HG02610 (cell line): ENCODE measurements around the gene EXOC7.

ENCODE experiments used
- ATAC-seq: cut with Tn5 transposase; IDR thresholded peaks from one replicate; pipeline ENCODE4 v1.9.1; 2021; ENCODE audit warnings: mild to moderate bottlenecking, moderate library complexity; ENCODE audit not compliant: unreplicated experiment

EXOC7 gene

DNA sequence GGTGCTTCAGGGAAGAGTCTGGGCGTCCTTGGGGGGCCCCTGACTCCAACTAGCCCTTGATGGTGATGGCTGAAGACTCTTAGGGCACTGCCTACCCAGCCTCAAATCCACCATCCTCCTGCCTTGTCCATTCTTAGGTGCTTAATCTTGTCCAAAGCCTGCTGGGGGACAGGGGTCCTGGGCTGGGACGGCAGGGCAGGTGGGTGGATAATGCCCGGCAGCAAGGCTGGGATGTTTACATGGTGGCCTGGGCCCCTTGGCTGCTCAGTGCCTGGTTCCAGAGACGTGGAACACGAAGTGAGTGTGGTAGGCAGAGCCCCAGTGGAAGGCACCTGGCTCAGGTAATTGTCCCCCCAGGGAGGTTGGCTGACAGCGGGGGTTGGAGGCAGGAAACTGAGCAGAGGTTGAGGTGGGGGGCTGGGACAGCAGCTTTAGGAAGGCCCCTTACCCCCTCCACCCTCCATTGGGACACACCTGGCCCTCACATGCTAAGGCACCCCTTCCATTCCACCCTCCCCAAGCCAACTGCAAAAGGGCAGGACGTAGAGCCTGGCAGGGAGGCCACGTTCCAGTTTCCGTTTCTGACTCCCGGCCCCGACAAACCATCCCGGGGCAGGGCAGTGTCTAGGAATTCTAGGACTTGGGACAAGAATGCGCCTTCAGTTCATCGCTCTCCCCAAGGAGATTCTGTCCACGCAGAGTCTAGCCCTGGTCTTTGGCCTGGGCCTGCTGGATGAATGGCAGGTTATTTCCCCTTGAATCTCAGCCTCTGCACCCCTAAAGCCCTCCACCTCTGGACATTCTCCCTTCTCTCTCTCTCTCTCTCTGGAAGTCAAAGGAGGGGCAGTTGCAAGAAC lies 35.5 kb upstream of the EXOC7 start:
- no peak for ATAC-seq

- no peak for ATAC-seq
Measured at GRCh38 chr17:76138234-76138895, 34.8 kb upstream of the EXOC7 start.

- ATAC-seq = no peak
Measured at GRCh38 chr17:76137351-76138233, 34.0 kb upstream of the EXOC7 start.

- ATAC-seq = no peak
Measured at GRCh38 chr17:76137001-76137350, 33.4 kb upstream of the EXOC7 start.

DNA sequence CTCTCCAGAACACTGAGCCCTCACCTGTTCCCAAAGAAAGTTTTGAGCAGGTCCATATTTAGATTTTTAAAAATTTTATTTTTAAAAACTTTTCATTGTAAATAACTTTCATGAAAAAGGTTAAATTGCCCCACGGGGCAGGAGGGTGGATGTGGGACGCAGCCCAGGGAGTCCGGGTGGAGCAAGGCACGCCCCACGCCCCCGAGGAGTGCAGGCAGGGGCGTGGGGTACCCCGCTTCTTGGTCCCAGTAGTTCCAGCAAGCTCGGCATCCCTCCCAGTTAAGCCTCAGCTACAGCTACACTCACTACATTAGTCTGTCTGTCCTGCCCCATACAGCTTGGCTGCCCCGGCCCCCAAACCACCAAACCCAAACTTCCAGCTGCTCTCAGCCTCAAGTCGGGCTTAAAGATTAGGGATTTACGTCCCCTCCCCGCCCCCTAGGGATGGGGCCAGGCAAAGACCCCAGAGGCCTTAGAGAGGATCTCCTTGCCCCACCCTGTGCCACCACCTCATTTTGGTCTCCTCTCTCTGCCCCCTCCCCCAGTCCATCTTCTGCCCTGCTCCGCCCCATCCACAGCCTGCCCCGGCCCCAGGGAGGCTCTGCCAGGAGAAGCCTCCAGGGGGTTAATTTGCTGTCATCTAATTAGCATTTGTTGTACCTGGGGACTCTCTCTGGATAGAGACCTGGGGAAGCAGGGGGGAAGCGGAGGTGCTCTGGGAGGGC lies 32.9 kb upstream of the EXOC7 start:
- ATAC-seq = no peak

GRCh38 chr17:76135810-76136188 lies 32.2 kb upstream of the EXOC7 start:
- ATAC-seq = no peak

- no peak for ATAC-seq
Measured at GRCh38 chr17:76134911-76135809, 31.6 kb upstream of the EXOC7 start.

DNA sequence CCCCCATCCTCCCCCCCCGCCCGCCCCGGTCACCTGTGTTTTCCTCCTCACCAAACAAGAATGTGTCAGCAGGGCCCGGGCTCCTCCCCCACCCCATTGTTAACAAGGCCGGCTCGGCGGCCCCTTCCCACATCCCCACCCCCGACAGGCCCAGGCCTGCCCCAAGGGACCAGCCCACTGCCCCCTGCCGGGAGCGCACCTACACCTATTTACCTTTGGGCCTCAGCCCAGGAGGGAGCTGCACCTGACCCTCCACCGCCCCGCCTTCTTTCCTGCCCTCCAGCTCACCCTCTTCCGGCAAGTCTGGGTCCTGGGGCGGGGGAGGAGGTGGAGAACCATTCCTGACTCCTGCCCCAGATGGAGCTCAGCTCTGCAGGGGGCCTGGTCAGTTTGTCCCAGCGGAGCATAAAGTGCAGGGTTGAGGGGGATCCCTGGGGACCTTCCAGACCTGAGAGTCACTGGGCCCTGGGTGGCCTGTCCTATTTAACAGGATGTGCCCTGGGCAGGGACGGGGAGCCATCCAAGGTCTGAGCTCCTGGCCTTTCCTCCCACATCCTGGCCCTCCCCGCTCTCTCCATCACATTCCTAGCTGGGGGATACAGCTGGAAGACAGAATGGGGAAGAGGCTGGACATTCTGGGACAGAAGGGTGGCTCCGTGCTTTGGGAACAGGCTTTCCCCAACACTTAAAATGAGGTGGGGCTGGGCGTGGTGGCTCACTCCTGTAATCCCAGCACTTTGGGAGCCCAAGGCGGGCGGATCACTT lies 29.2 kb upstream of the EXOC7 start:
- no peak for ATAC-seq

GRCh38 chr17:76131692-76132573 lies 28.3 kb upstream of the EXOC7 start:
- no peak for ATAC-seq

DNA sequence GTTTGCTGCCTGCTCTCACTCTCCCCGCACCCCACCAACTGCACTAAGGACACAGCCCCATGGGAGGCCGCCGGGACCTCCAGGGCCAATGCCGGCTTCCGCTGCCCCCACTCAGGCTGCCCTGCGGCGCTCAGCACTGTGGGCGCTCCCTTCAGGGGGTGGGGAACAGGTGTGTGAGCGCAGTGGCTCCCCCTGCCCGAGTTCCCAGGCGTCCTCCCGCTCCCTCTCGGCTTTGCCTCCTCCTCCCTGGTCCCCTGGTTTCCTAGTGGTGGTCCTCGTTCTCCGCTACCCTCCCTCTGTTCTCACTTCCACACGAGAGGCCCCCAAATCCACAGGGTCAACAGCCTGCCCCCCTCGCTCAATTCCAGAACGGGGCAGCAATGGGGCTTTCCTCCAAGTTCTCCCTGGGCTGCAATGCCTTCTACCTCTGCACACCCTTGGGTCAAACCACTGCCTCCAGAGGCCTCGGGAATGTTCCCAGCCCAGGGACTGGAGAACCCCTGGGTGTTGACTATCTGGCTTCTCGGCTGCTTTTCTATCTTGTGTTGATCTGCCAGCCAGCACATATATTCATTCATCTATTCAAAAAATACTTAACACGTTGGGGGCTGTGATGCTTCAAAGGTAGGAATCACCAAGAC lies 27.6 kb upstream of the EXOC7 start:
- no peak for ATAC-seq

GRCh38 chr17:76130473-76130872 lies 26.9 kb upstream of the EXOC7 start:
- ATAC-seq = no peak

DNA sequence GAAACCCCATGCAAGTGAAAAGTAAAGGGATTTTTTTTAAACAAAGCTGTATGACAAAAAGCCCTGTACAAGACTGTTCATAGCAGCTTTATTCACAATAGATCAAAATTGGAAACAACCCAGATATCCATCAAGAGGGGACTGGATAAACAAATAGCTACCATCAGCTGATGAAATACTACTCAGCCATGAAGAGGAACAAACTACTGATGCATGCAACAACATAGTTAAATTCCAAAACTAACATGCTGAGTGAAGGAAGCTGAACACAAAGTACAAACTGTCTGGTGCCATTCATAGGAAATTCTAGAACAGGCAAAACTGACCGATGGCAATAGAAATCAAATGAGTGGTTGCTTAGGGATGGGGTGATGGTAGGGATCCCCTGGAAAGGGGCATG lies 22.3 kb upstream of the EXOC7 start:
- no peak for ATAC-seq

DNA sequence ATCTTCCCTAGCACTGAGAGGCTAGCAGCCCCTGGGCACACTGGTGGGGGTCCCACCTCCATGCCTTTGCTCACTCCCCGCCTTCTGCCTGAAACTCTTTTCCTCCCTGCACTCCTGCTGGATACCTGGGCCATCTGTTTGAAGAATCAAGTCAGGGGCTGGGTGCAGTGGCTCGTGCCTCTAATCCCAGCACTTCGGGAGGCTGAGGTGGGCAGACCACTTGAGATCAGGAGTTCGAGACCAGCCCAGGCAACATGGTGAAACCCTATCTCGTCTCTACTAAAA lies 21.7 kb upstream of the EXOC7 start:
- ATAC-seq = no peak

GRCh38 chr17:76124582-76125390 lies 21.2 kb upstream of the EXOC7 start:
- ATAC-seq = no peak

DNA sequence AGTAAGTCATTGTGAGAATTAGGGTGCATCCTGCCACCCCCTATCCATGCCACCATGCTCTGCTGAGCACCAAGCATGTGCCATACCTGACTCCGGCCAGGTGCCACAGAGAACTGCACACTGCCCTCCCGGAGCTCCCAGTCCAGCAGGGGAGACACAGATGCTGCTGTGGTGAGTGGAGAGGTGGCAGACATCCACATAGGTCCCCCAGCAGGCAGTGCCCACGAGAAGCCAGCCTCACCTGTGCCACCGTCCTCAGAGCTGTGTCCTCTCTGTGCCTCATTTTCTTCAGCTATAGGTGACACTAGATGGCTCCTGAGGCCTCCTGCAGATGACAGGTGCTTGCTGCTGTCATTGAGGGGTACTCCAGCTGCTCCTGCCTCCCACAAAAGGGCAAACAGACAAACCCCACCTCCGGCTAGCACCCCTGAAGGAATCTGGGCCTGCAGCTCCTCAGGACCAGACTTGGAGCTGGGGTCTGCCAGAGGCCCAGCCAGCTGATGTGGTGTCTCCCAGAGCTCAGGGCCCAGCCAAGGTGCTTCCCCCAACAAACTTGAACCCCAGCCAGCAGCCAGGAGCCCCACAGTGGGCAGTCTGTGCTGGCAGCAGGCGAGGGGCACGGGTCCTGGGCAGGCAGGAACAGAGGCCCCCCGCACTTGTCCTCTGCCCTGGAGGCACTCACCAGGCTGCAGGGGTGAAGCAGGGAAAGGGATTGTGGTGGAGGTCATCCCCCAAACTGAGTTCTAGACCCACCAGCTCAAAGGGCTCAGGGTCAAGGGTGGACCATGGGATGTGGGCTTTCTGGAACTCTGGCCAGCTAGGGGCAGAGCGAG lies 20.4 kb upstream of the EXOC7 start:
- ATAC-seq = no peak

DNA sequence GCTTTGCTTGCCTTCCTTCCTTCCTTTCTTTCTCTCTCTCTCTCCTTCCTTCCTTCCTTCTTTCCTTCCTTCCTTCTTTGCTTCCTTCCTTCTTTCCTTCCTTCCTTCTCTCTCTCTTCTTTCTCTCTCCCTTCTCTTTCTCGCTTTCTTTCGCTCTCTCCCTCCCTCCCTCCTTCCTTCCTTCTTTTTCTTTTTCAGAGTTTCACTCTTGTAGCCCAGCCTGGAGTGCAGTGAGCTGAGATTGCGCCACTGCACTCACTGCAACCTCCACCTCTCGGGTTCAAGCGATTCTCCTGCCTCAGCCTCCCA lies 19.6 kb upstream of the EXOC7 start:
- no peak for ATAC-seq
